Lower leg skin (tissue), 4 donors: ENCODE data around the gene MYO10. TPM values are rescaled to one million over a fixed set of nuclear protein-coding genes. Genes with fewer than 3 reads are reported as not detected.

Source experiments
- DNase-seq, 2 donors: peaks; one replicate each; pipeline ENCODE4 v3.0.0-alpha.2; 2019; ENCODE audit warnings: low spot score in 2 of 2
- H3K4me3 ChIP-seq: fragments of 200-600 bp; sonication (generic); 2 replicates; pipeline ENCODE4 v1.5.1; 2017; ENCODE audit warnings: mild to moderate bottlenecking, low read depth; ENCODE audit not compliant: poor library complexity, severe bottlenecking
- CTCF ChIP-seq, 3 donors: fragments of 450-650 bp; IDR thresholded peaks; one replicate each; pipeline ENCODE4 v1.5.1; 2016; ENCODE audit warnings: antibody characterized with exemption in 3 of 3, mild to moderate bottlenecking in 3 of 3, moderate library complexity in 2 of 3
- POLR2A ChIP-seq, 2 donors: fragments of 450-650 bp; IDR thresholded peaks; one replicate each; pipeline ENCODE4 v1.6.1; 2016 to 2017; ENCODE audit warnings: antibody characterized with exemption in 2 of 2, mild to moderate bottlenecking in 1 of 2, moderate library complexity in 1 of 2
- WGBS, 2 donors: methylation state at CpG; one replicate each; pipeline ENCODE4 v1.1.5; 2018; 5-methylcytosine and 5-hydroxymethylcytosine counted together
- intact Hi-C: fragments of 100-400 bp; cut with DNase I; formaldehyde crosslinking; loops from one replicate; pipeline ENCODE4 v1.15.0; 2023; ENCODE audit warnings: low total_unique reads
- total RNA-seq, 4 donors: library from RNA; depleted of rRNA; stranded (reverse); fragments of >200 nt; gene quantifications; one replicate each; pipeline ENCODE4 v1.1.0, GENCODE V29; 2016

MYO10 gene
- total RNA-seq, 4 donors from 2014 or later: 34.7 to 57.4 (median 47.3) TPM

GRCh38 chr5:16784843-16785791 lies 151.0 kb downstream of the MYO10 start:
- intact Hi-C loops: no loop called here
- no peak for TF ChIP-seq POLR2A (IDR thresholded peaks at IDR 0.05)
- TF ChIP-seq CTCF (IDR thresholded peaks at IDR 0.05): no peak
- no peak for DNase-seq
- H3K4me3 ChIP-seq: no peak overlapping the region
- 75 to 82% methylated on average over 26 of the region's 26 CpGs for WGBS, 2 donors

- 82 to 93% methylated on average over 9 of the region's 9 CpGs for WGBS, 2 donors
- intact Hi-C loops: no loop called here
- no peak for DNase-seq
- H3K4me3 ChIP-seq: no peak overlapping the region
- TF ChIP-seq POLR2A (IDR thresholded peaks at IDR 0.05): no peak
- no peak for TF ChIP-seq CTCF (IDR thresholded peaks at IDR 0.05)
Observed at GRCh38 chr5:16784088-16784487, 152.0 kb downstream of the MYO10 start.

DNA sequence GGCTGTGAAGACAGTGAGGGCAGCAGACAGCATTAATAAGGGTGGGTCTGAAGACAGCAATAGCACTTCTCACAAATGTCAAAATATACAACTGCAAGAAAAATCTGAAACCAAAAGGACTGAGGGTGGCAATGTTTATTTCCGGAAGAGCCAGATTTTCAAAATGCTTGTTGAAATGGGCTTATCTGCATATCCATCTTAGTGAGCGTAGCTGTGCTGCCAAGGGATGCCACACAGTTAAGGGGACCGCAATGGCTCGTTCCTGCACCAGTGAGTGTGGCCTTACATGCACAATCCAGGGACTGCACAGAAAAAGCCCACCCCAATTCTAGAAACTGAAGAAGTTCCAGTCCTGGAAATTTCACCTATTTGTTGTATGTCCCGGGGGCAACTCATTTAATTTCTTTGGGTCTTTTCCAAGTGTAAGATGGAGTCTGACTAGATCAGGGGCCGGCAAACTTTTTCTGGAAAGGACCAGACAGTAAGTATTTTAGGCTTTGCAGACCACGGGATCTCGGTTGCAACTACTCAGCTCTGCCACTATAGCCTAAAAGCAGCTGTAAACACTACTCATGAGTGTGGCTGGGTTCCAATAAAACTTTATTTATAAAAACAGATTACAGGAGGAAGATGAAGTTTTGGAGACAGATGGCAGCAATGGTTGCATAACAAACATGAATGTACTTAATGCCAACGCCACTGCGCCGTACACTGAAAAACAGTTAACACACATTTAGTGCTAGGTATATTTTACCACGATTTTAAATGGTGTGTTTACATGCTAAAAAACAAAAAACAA lies 154.1 kb downstream of the MYO10 start:
- no peak for DNase-seq
- TF ChIP-seq POLR2A (IDR thresholded peaks at IDR 0.05) (no peak), CTCF (IDR thresholded peaks at IDR 0.05) (no peak)
- H3K4me3 ChIP-seq: no peak overlapping the region
- intact Hi-C loops: no loop called here
- WGBS, 2 donors: 91 to 96% methylated on average over 12 of the region's 12 CpGs

GRCh38 chr5:16780325-16780724 lies 155.8 kb downstream of the MYO10 start:
- TF ChIP-seq CTCF (IDR thresholded peaks at IDR 0.05): no peak
- TF ChIP-seq POLR2A (IDR thresholded peaks at IDR 0.05): no peak
- intact Hi-C loops: no loop called here
- 85 to 88% methylated on average over 6 of the region's 6 CpGs for WGBS, 2 donors
- DNase-seq: no peak
- no peak overlapping the region for H3K4me3 ChIP-seq

DNA sequence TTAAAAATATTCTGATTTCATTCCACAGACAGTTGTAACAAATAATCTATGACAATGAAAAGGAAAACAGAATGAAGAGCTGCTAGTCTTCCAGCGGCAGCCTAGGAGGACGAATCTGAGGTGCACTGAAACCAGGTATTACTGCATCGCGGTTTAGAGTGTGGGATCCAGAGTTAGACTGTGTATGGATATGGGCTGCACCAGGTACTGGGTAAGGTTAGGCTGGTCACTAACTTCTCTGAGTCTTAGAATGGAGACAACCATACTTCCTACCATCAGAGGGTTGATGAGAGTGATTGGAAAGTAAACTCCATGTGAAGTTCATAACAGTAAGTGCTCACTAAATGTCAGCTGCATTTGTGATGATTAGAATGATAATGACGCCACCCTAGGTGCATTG lies 158.7 kb downstream of the MYO10 start:
- 94 to 95% methylated on average over 5 of the region's 5 CpGs for WGBS, 2 donors
- intact Hi-C loops: no loop called here
- TF ChIP-seq POLR2A (IDR thresholded peaks at IDR 0.05) (no peak), CTCF (IDR thresholded peaks at IDR 0.05) (no peak)

More for the DNA sequence above, 158.7 kb downstream of the MYO10 start:
- no peak overlapping the region for H3K4me3 ChIP-seq
- DNase-seq: no peak
